K562 (cell line): ENCODE results near the gene MINDY4. TPM values are rescaled to one million over a fixed set of nuclear protein-coding genes. Genes with fewer than 3 reads are reported as not detected.

Experiments used
- ATAC-seq: fragments of 200-7000 bp; cut with Tn5 transposase; 3 replicates; pipeline ENCODE4 v1.9.1; 2020; ENCODE audit warnings: moderate library complexity
- BruUV-seq: library from RNA; stranded (reverse); fragments of 400-500 nt; replicated peaks from 2 replicates; lab custom pipeline; 2021; lab: Mats Ljungman, UMichigan
- CTCF ChIA-PET: fragments of 300-600 bp; formaldehyde crosslinking; extraction: SDS; loops from one replicate; lab custom pipeline; 2021; ENCODE audit warnings: low intra/inter-chr PET ratio; lab: Yijun Ruan, JAX
- POLR2A ChIA-PET: fragments of 300-600, 350-650 bp; sonication (Branson Sonifier 250); formaldehyde crosslinking; extraction: SDS; loops from one replicate; lab custom pipeline; 2021; ENCODE audit warnings: antibody characterized with exemption, inconsistent platforms; lab: Yijun Ruan, JAX
- DNase-seq, 4 experiments: peaks; one replicate each; pipeline versions ENCODE4 v3.0.0 to v3.0.0-alpha.2; 2011 to 2018; ENCODE audit warnings: low spot score in 3 of 4, mixed read lengths in 3 of 4; ENCODE audit errors: extremely low read depth in 1 of 4
- FAIRE-seq: peaks from 2 replicates; lab custom pipeline; 2011; peaks lifted over from hg19 to GRCh38; lab: Jason Lieb, UNC
- H2AFZ ChIP-seq: 2 replicates; pipeline ENCODE4 v1.6.0; 2011; ENCODE audit warnings: low read depth, low read length, control low read depth, inconsistent platforms
- H3K27ac ChIP-seq: fragments of 200-600 bp; 3 replicates; pipeline ENCODE4 v1.8.0; 2011; ENCODE audit warnings: low read depth, mild to moderate bottlenecking, control low read depth, inconsistent platforms, low read length, moderate library complexity, mixed read lengths; ENCODE audit errors: extremely low read depth
- H3K27me3 ChIP-seq, 2 experiments: fragments of 300-600 bp in 1 of 2; 2 replicates in 1 of 2; 3 replicates in 1 of 2; pipeline versions ENCODE4 v1.6.0 to v1.8.0; 2011; ENCODE audit warnings: inconsistent platforms in 2 of 2, low read length in 2 of 2, mild to moderate bottlenecking in 1 of 2, mixed read lengths in 1 of 2, moderate library complexity in 1 of 2; ENCODE audit not compliant: control insufficient read depth in 2 of 2, insufficient read depth in 2 of 2
- H3K36me3 ChIP-seq: fragments of 300-600 bp; 3 replicates; pipeline ENCODE4 v1.8.0; 2011; ENCODE audit warnings: mild to moderate bottlenecking, low read length, inconsistent platforms; ENCODE audit not compliant: control insufficient read depth, insufficient read depth
- H3K4me1 ChIP-seq, 2 experiments: fragments of 200-600 bp in 1 of 2; replicated peaks in 1 of 2; 2 replicates in 1 of 2; 3 replicates in 1 of 2; pipeline versions ENCODE4 v1.5.1 to v1.8.0; 2011; ENCODE audit warnings: inconsistent platforms in 2 of 2, low read length in 2 of 2, mild to moderate bottlenecking in 1 of 2, mixed read lengths in 1 of 2, moderate library complexity in 1 of 2; ENCODE audit not compliant: control insufficient read depth in 2 of 2, insufficient read depth in 2 of 2
- H3K4me2 ChIP-seq: 2 replicates; pipeline ENCODE4 v1.6.1; 2011; ENCODE audit warnings: low read length, control low read depth, inconsistent platforms, mixed read lengths; ENCODE audit not compliant: insufficient read depth
- H3K4me3 ChIP-seq: fragments of 200-600 bp; sonication (generic), shearing (Covaris generic); 2 replicates; pipeline ENCODE4 v1.5.1; 2016; ENCODE audit warnings: control low read depth, inconsistent platforms
- H3K79me2 ChIP-seq: fragments of 200-600 bp; 3 replicates; pipeline ENCODE4 v1.8.0; 2011; ENCODE audit warnings: low read length, inconsistent platforms; ENCODE audit not compliant: control insufficient read depth, insufficient read depth
- H3K9ac ChIP-seq, 2 experiments: 2 replicates each; pipeline versions ENCODE4 v1.6.0 to v1.6.1; 2011; ENCODE audit warnings: low read depth in 2 of 2, low read length in 2 of 2, control low read depth in 1 of 2, inconsistent platforms in 1 of 2, mild to moderate bottlenecking in 1 of 2, mixed read lengths in 1 of 2; ENCODE audit not compliant: insufficient read depth in 1 of 2
- H3K9me1 ChIP-seq: one replicate; pipeline ENCODE4 v1.6.0; 2011; ENCODE audit warnings: inconsistent platforms, mild to moderate bottlenecking, low read length, moderate library complexity; ENCODE audit not compliant: control insufficient read depth, insufficient read depth
- H3K9me3 ChIP-seq: replicated peaks from 2 replicates; pipeline ENCODE4 v1.5.1; 2011; ENCODE audit warnings: low read depth, low read length, inconsistent platforms; ENCODE audit not compliant: control insufficient read depth, insufficient read depth
- H4K20me1 ChIP-seq: replicated peaks from 2 replicates; pipeline ENCODE4 v1.6.1; 2011; ENCODE audit warnings: low read length, inconsistent platforms, mixed read lengths; ENCODE audit not compliant: control insufficient read depth, insufficient read depth
- ARID2 ChIP-seq: fragments of 450-650 bp; IDR thresholded peaks from 2 replicates; pipeline ENCODE4 v1.6.1; 2017; ENCODE audit warnings: antibody characterized with exemption, mild to moderate bottlenecking
- CHCHD3 ChIP-seq: fragments of 250-450 bp; sonication (Bioruptor Pico); IDR thresholded peaks from 2 replicates; pipeline ENCODE4 v2.1.2; 2022; ENCODE audit warnings: mild to moderate bottlenecking
- CREB1 ChIP-seq, 2 experiments: sonication (generic) in 1 of 2; formaldehyde crosslinking in 1 of 2; IDR thresholded peaks; 2 replicates each; pipeline versions ENCODE4 v1.6.1 to v1.8.0; 2012 to 2022; ENCODE audit warnings: inconsistent platforms in 1 of 2, mild to moderate bottlenecking in 1 of 2, missing genetic modification reagents in 1 of 2, moderate library complexity in 1 of 2
- E2F5 ChIP-seq: sonication (generic); formaldehyde crosslinking; IDR thresholded peaks from 2 replicates; pipeline ENCODE4 v1.8.0; 2022; ENCODE audit warnings: mild to moderate bottlenecking, missing genetic modification reagents
- HMBOX1 ChIP-seq: sonication (generic); IDR thresholded peaks from 2 replicates; pipeline ENCODE4 v1.6.1; 2016
- MTF1 ChIP-seq: fragments of 250-450 bp; sonication (Bioruptor Pico); IDR thresholded peaks from 2 replicates; pipeline ENCODE4 v1.9.0; 2021; ENCODE audit warnings: moderate library complexity, mild to moderate bottlenecking, inconsistent platforms, borderline replicate concordance
- MYC ChIP-seq, 2 experiments: fragments of 250-450 bp in 1 of 2; sonication (Bioruptor Pico) in 1 of 2; IDR thresholded peaks; 2 replicates each; pipeline versions ENCODE4 v1.5.1 to v1.6.1; 2012 to 2021; ENCODE audit warnings: low read depth in 2 of 2, borderline replicate concordance in 1 of 2, improper control_type of control experiment in 1 of 2, low read length in 1 of 2, mild to moderate bottlenecking in 1 of 2, moderate library complexity in 1 of 2
- NFIX ChIP-seq: fragments of 250-450 bp; sonication (Bioruptor Pico); IDR thresholded peaks from 2 replicates; pipeline ENCODE4 v1.4.0; 2020; ENCODE audit warnings: low read depth, mild to moderate bottlenecking, moderate library complexity
- PML ChIP-seq: IDR thresholded peaks from 2 replicates; pipeline ENCODE4 v1.6.1; 2012; ENCODE audit warnings: low read length, inconsistent platforms
- RNF219 ChIP-seq: fragments of 250-450 bp; sonication (Bioruptor Pico); IDR thresholded peaks from 2 replicates; pipeline ENCODE4 v1.5.0; 2022; ENCODE audit warnings: mild to moderate bottlenecking
- SMAD4 ChIP-seq: fragments of 250-450 bp; sonication (Bioruptor Pico); conservative IDR thresholded peaks from 2 replicates; pipeline ENCODE4 v1.8.0; 2021; ENCODE audit warnings: inconsistent platforms, mild to moderate bottlenecking, moderate library complexity
- SMARCE1 ChIP-seq: fragments of 450-650 bp; IDR thresholded peaks from 2 replicates; pipeline ENCODE4 v1.7.1; 2016; ENCODE audit warnings: mild to moderate bottlenecking
- ZNF146 ChIP-seq: IDR thresholded peaks from one replicate; pipeline ENCODE4 v1.6.1; 2018; ENCODE audit warnings: missing compliant biosample characterization; ENCODE audit not compliant: unreplicated experiment
- ZNF639 ChIP-seq, 2 experiments: fragments of 200-800 bp in 1 of 2; sonication (Bioruptor generic) in 1 of 2; sonication (generic) in 1 of 2; formaldehyde crosslinking in 1 of 2; IDR thresholded peaks in 1 of 2; conservative IDR thresholded peaks in 1 of 2; 2 replicates each; pipeline versions ENCODE4 v1.5.0 to v1.6.1; 2016 to 2020; ENCODE audit warnings: missing compliant biosample characterization in 1 of 2, missing genetic modification characterization in 1 of 2, missing genetic modification reagents in 1 of 2
- ZNF778 ChIP-seq: fragments of 450-650 bp; formaldehyde crosslinking; IDR thresholded peaks from 2 replicates; pipeline ENCODE4 v1.4.0; 2020; ENCODE audit warnings: mild to moderate bottlenecking, moderate library complexity
- WGBS: fragments of 100-300 bp; shearing (Covaris generic); methylation state at CpG from one replicate; pipeline ENCODE4 v1.1.6; 2016; ENCODE audit warnings: low coverage, mixed read lengths; ENCODE audit not compliant: insufficient coverage; ENCODE audit errors: missing lambda C conversion rate; 5-methylcytosine and 5-hydroxymethylcytosine counted together
- in situ Hi-C: fragments of 300-500 bp; cut with MboI; formaldehyde crosslinking; loops from 4 replicates; pipeline ENCODE4 v1.15.0; 2018; ENCODE audit warnings: inconsistent platforms, mixed read lengths
- intact Hi-C: fragments of 100-400 bp; cut with micrococcal nuclease; formaldehyde crosslinking; loops from 2 replicates; pipeline ENCODE4 v1.14.2; 2022
- polyA plus RNA-seq, 8 experiments: library from polyadenylated mRNA; depleted of rRNA in 4 of 8; stranded (reverse) in 5 of 8; unstranded in 3 of 8; fragments of >200 nt; fragmentation: Nextera tagmentation in 2 of 8; fragmentation: Illumina TruSeq in 1 of 8; extraction: Ambion mirVana in 2 of 8; extraction: Trizol in 1 of 8; gene quantifications; 2 replicates each; pipeline versions ENCODE4 v1.2.1 to v1.2.3, GENCODE V29; 2011 to 2014; ENCODE audit warnings: inconsistent platforms in 1 of 8, missing spikeins in 1 of 8
- total RNA-seq, 7 experiments: library from RNA; depleted of rRNA in 6 of 7; stranded (reverse); fragments of >200 nt in 6 of 7; fragmentation: Illumina TruSeq in 2 of 7; extraction: Trizol in 2 of 7; gene quantifications; 2 replicates each; pipeline versions ENCODE4 v1.2.1 to v1.2.3, GENCODE V29; 2011 to 2021; ENCODE audit warnings: low replicate concordance in 1 of 7
- TF ChIP-seq, protein P1 (sequence below): sonication (generic); formaldehyde crosslinking; IDR thresholded peaks from 2 replicates; pipeline ENCODE4 v1.8.0; 2022; ENCODE audit warnings: missing genetic modification reagents, mild to moderate bottlenecking, borderline replicate concordance

Gene MINDY4
- total and polyA plus RNA-seq, 9 of the 15 experiments (the other 6 are each of a cell fraction or from before 2014, with no cell fraction given) = 2.1 to 16.7 (median 11.0) TPM

- H3K27ac ChIP-seq = no peak overlapping the region
- ATAC-seq = no peak
- no peaks in the 10 kb centered on the region for H4K20me1 ChIP-seq
- H3K4me3 ChIP-seq = no peak overlapping the region
- no peak for FAIRE-seq
- H3K79me2 ChIP-seq = no peaks in the 10 kb centered on the region
- DNase-seq = no peak
- H3K9me1 ChIP-seq = peaks cover 2% of the 10 kb centered on the region
- in situ Hi-C loops = no loop called here
- no peak overlapping the region for H3K4me2 ChIP-seq
- H2AFZ ChIP-seq = no peak overlapping the region
- no peaks in the 10 kb centered on the region for H3K36me3 ChIP-seq
- intact Hi-C loops = no loop called here
- ChIA-PET CTCF (no interaction called here), POLR2A (no interaction called here)
- H3K9me3 ChIP-seq = no peaks in the 10 kb centered on the region
- peaks cover 5 to 17% of the 10 kb centered on the region in 2 experiments; a peak in 4 of 5 replicates for H3K4me1 ChIP-seq
- BruUV-seq = no TSS peak
- WGBS = 59% methylated on average over 7 of the region's 7 CpGs
- no peaks in the 10 kb centered on the region for H3K27me3 ChIP-seq
- H3K9ac ChIP-seq = no peak overlapping the region
- TF ChIP-seq MTF1 (CRISPR knock-in tag) = no peak
- no peak for TF ChIP-seq ZNF146 (CRISPR knock-in tag)
- no peak for TF ChIP-seq SMAD4 (CRISPR knock-in tag)
- no peak for TF ChIP-seq CREB1 (IDR thresholded peaks at IDR 0.05)
- TF ChIP-seq CREB1 (CRISPR knock-in tag; IDR thresholded peaks at IDR 0.05) = no peak
- TF ChIP-seq PML = no peak
- TF ChIP-seq ZNF778 = no peak
- TF ChIP-seq E2F5 = no peak
- TF ChIP-seq CHCHD3 (CRISPR knock-in tag) = no peak
- no peak for TF ChIP-seq RNF219
- TF ChIP-seq, protein P1, sequence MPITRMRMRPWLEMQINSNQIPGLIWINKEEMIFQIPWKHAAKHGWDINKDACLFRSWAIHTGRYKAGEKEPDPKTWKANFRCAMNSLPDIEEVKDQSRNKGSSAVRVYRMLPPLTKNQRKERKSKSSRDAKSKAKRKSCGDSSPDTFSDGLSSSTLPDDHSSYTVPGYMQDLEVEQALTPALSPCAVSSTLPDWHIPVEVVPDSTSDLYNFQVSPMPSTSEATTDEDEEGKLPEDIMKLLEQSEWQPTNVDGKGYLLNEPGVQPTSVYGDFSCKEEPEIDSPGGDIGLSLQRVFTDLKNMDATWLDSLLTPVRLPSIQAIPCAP (CRISPR knock-in tag) = no peak
- no peak for TF ChIP-seq ZNF639 (CRISPR knock-in tag; conservative IDR thresholded peaks at IDR 0.05 in 1 of 2, IDR thresholded peaks at IDR 0.05 in 1 of 2)
- TF ChIP-seq NFIX (CRISPR knock-in tag) = no peak
- no peak for TF ChIP-seq HMBOX1
- no peak for TF ChIP-seq MYC (IDR thresholded peaks at IDR 0.05; ENCODE audit: low read depth, low read length)
- TF ChIP-seq MYC (CRISPR knock-in tag; IDR thresholded peaks at IDR 0.05; ENCODE audit: borderline replicate concordance, low read depth) = no peak
- no peak for TF ChIP-seq SMARCE1
- TF ChIP-seq ARID2 = no peak
These were observed 110.2 kb downstream of the MINDY4 start for GRCh38 chr7:30881448-30881847.
